Testis (tissue), 3 donors: ENCODE results near the gene TMEM126B. TPM values are rescaled to one million over a fixed set of nuclear protein-coding genes. Genes with fewer than 3 reads are reported as not detected.
"Not testable (repeated sequence)": the region's sequence is repeated elsewhere in the genome, so short reads cannot be mapped to it uniquely, and the experiment has no call there.

Source experiments
- DNase-seq: peaks from one replicate; pipeline ENCODE4 v3.0.0-alpha.2; 2019
- H3K27ac ChIP-seq, 2 donors: fragments of 200-600 bp; sonication (generic); one replicate each; pipeline ENCODE4 v1.5.1; 2019
- H3K27me3 ChIP-seq: fragments of 200-600 bp; sonication (generic); one replicate; pipeline ENCODE4 v1.5.1; 2019
- H3K36me3 ChIP-seq: fragments of 200-600 bp; sonication (generic); one replicate; pipeline ENCODE4 v1.5.1; 2017; ENCODE audit warnings: low read depth; ENCODE audit errors: missing control alignments
- H3K4me1 ChIP-seq: fragments of 200-600 bp; sonication (generic); one replicate; pipeline ENCODE4 v1.5.1; 2019
- H3K4me3 ChIP-seq, 2 donors: fragments of 200-600 bp; sonication (generic); one replicate each; pipeline ENCODE4 v1.5.1; 2017 to 2019
- H3K9me3 ChIP-seq: fragments of 200-600 bp; sonication (generic); one replicate; pipeline ENCODE4 v1.5.1; 2017
- CTCF ChIP-seq, 3 experiments: fragments of 450-650 bp in 2 of 3; fragments of 200-600 bp in 1 of 3; sonication (generic) in 1 of 3; IDR thresholded peaks; one replicate each; pipeline ENCODE4 v1.5.1; 2016 to 2019; ENCODE audit warnings: antibody characterized with exemption in 3 of 3, mild to moderate bottlenecking in 2 of 3, moderate library complexity in 1 of 3
- POLR2A ChIP-seq: fragments of 450-650 bp; IDR thresholded peaks from one replicate; pipeline ENCODE4 v1.6.1; 2017; ENCODE audit warnings: antibody characterized with exemption, mild to moderate bottlenecking, moderate library complexity
- WGBS, 2 donors: methylation state at CpG; one replicate each; pipeline ENCODE4 v1.1.5; 2018; 5-methylcytosine and 5-hydroxymethylcytosine counted together
- intact Hi-C: fragments of 100-400 bp; cut with DNase I; formaldehyde crosslinking; loops from one replicate; pipeline ENCODE4 v1.15.1; 2023; ENCODE audit warnings: low total_unique reads
- polyA plus RNA-seq: library from polyadenylated mRNA; stranded (reverse); fragments of 350-450 nt; fragmentation: Illumina TruSeq; extraction: RNeasy Lipid Tissue Mini Kit (QIAGEN cat#74804); gene quantifications from one replicate; pipeline ENCODE4 v1.2.3, GENCODE V29; 2014; ENCODE audit warnings: low read depth, low replicate concordance; ENCODE audit not compliant: insufficient read depth
- total RNA-seq, 2 donors: library from RNA; depleted of rRNA; stranded (reverse); fragments of >200 nt; gene quantifications; one replicate each; pipeline ENCODE4 v1.2.3, GENCODE V29; 2016

Gene TMEM126B
- total and polyA plus RNA-seq, 3 donors from 2014 or later = 25.7 to 36.2 (median 35.0) TPM

GRCh38 chr11:85664615-85665481, 36.5 kb downstream of the TMEM126B start, which contains the start of gene CREBZF:
Gene CREBZF, minus strand, starts transcription at chr11:85665129. Its CDS starts 254 bp downstream, at chr11:85664875.
- 0 to 1% methylated on average over 14 to 37 of the region's 67 CpGs for WGBS, 2 donors

GRCh38 chr11:85665733-85666132, 37.3 kb downstream of the TMEM126B start:
- no peaks in the 10 kb centered on the region for H3K36me3 ChIP-seq
- intact Hi-C loops = no loop called here
- no peaks in the 10 kb centered on the region for H3K27me3 ChIP-seq
- peak overlapping the region in 1 of 2 donors; percentile 97 for H3K4me3 ChIP-seq
- no peak overlapping the region for H3K27ac ChIP-seq
- DNase-seq = no peak
- H3K4me1 ChIP-seq = peaks cover 19% of the 10 kb centered on the region
- 37 to 50% methylated on average over 5 of the region's 5 CpGs for WGBS, 2 donors
- TF ChIP-seq CTCF (IDR thresholded peaks at IDR 0.05) = no peak
- no peak for TF ChIP-seq POLR2A
- no peaks in the 10 kb centered on the region for H3K9me3 ChIP-seq

More at GRCh38 chr11:85664615-85665481, 36.5 kb downstream of the TMEM126B start, which contains the start of gene CREBZF:
- Histone ChIP-seq H3K36me3 (no peaks in the 10 kb centered on the region), H3K4me1 (peaks cover 26% of the 10 kb centered on the region), H3K4me3 (peak within 1 kb of the TSS; percentile 88 to 97), H3K27me3 (no peaks in the 10 kb centered on the region), H3K9me3 (no peaks in the 10 kb centered on the region), H3K27ac (peak within 1 kb of the TSS; percentile 98 to 99)
- TF ChIP-seq CTCF (IDR thresholded peaks at IDR 0.05) (peak in 1 of 3 experiments; percentile 2), POLR2A (peak; percentile 92)
- DNase-seq = peak; percentile 96
- intact Hi-C loops = no loop called here

- Histone ChIP-seq H3K27me3 (no peaks in the 10 kb centered on the region), H3K4me1 (peaks cover 12% of the 10 kb centered on the region), H3K27ac (no peak overlapping the region), H3K9me3 (no peaks in the 10 kb centered on the region), H3K4me3 (no peak overlapping the region), H3K36me3 (no peaks in the 10 kb centered on the region)
- TF ChIP-seq CTCF (IDR thresholded peaks at IDR 0.05) = no peak
- no peak for TF ChIP-seq POLR2A
- WGBS, 2 donors = 89 to 90% methylated on average over 3 of the region's 3 CpGs
- DNase-seq = no peak
- intact Hi-C loops = no loop called here
Measured at GRCh38 chr11:85666687-85667086, 38.3 kb downstream of the TMEM126B start.

GRCh38 chr11:85668157-85668556, 39.8 kb downstream of the TMEM126B start:
- intact Hi-C loops = no loop called here

GRCh38 chr11:85670949-85671663, 42.7 kb downstream of the TMEM126B start:
- DNase-seq, H3K9me3 ChIP-seq, H3K36me3 ChIP-seq, H3K27ac ChIP-seq, H3K4me3 ChIP-seq, H3K27me3 ChIP-seq, intact Hi-C loops, H3K4me1 ChIP-seq: not testable (repeated sequence)

More at GRCh38 chr11:85668157-85668556, 39.8 kb downstream of the TMEM126B start:
- WGBS, 2 donors = 84 to 91% methylated on average over 1 of the region's 1 CpG
- Histone ChIP-seq H3K4me3 (no peak overlapping the region), H3K4me1 (no peaks in the 10 kb centered on the region), H3K27ac (no peak overlapping the region), H3K9me3 (no peaks in the 10 kb centered on the region), H3K36me3 (no peaks in the 10 kb centered on the region), H3K27me3 (no peaks in the 10 kb centered on the region)
- no peak for TF ChIP-seq CTCF (IDR thresholded peaks at IDR 0.05)
- TF ChIP-seq POLR2A = no peak
- no peak for DNase-seq
